ENCODE measurements around the gene RPL27. TPM values are rescaled to one million over a fixed set of nuclear protein-coding genes. Genes with fewer than 3 reads are reported as not detected.

The RPL27 gene
- total and polyA plus RNA-seq, 2 of the 8 experiments (the other 6 are each of a cell fraction or from before 2014, with no cell fraction given), result 1,415 to 3,779 TPM

DNA sequence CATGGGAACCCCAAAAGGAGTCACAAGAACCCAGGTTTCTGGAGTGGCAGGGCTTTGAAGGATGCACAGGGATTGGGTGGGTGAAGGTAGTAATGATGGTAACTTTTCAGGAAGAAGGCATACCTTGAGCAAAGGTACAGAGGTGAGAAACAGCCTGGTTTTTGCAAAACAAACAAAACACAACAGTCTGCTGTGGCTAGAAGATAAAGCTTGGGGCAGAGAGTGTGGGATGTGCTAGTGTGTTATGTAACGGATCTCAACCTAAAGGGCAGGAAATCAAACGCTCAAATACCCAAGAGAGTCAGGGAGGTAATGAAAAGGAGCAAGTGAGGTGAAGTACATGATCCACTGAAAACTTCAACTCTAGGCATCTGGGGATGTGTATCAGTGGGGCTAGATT is 23.0 kb upstream of the RPL27 start:
- no peak overlapping the region for H4K91ac ChIP-seq (replicated peaks; ENCODE audit: insufficient read length, low read length)
- ChIA-PET CTCF (ENCODE audit: partially characterized antibody) (interaction anchor here (0.6 to 4.7 kb wide), 3 partner anchors 10 to 22 kb away, joined by 3 to 20 read pairs (median 3); partner anchors contain the start of gene RPL27), POLR2A (ENCODE audit: partially characterized antibody) (interaction anchor here (0.8 kb wide), 2 partner anchors 22 to 61 kb away, joined by 3 read pairs; no protein-coding TSS in a partner anchor)
- H3K36me3 ChIP-seq (ENCODE audit: control insufficient read depth in 2 of 4, insufficient read depth in 4 of 4, low read length in 3 of 4), result no peaks in the 10 kb centered on the region
- H2AK5ac ChIP-seq (ENCODE audit: low read depth, low read length), result no peak overlapping the region
- no peaks in the 10 kb centered on the region for H3K27me3 ChIP-seq (replicated peaks in 1 of 4; ENCODE audit: control insufficient read depth in 3 of 4, extremely low read depth in 1 of 4, insufficient read depth in 3 of 4, low read length in 3 of 4)
- no peaks in the 10 kb centered on the region for H4K20me1 ChIP-seq (replicated peaks in 1 of 2; ENCODE audit: control insufficient read depth in 1 of 2, insufficient read depth in 2 of 2, low read length in 2 of 2)
- no peak overlapping the region for H2AFZ ChIP-seq (ENCODE audit: low read length)
- H3K23me2 ChIP-seq (ENCODE audit: low read depth, low read length), result peaks cover 4% of the 10 kb centered on the region
- peaks cover 0 to 3% of the 10 kb centered on the region in 2 experiments; a peak in 1 of 4 replicates for H3K9me3 ChIP-seq (ENCODE audit: insufficient read depth in 2 of 2, low read depth in 1 of 2, low read length in 1 of 2)
- H4K5ac ChIP-seq (ENCODE audit: insufficient read length, low read depth, low read length), result no peak overlapping the region
- 89% methylated on average over 2 of the region's 2 CpGs; no CpG with 5 or more reads in 1 of the 2 experiments for WGBS, 2 experiments (ENCODE audit: extremely low coverage in 1 of 2, insufficient coverage in 1 of 2, insufficient read length in 1 of 2, insufficient replicate concordance in 2 of 2, low coverage in 1 of 2, low lambda C conversion rate in 2 of 2, missing lambda C conversion rate in 1 of 2)
- no peak overlapping the region for H3K4ac ChIP-seq (replicated peaks; ENCODE audit: insufficient read length, low read depth, low read length)
- H2BK5ac ChIP-seq (ENCODE audit: low read depth, low read length), result no peak overlapping the region
- no peak overlapping the region for H3K23ac ChIP-seq (ENCODE audit: insufficient read length)
- H3K79me2 ChIP-seq (ENCODE audit: control insufficient read depth in 1 of 2, insufficient read depth in 2 of 2, low read length in 2 of 2), result no peaks in the 10 kb centered on the region
- no peak overlapping the region for H3K9ac ChIP-seq (replicated peaks in 1 of 4; ENCODE audit: extremely low read depth in 1 of 4, low read depth in 3 of 4, low read length in 3 of 4)
- no peak overlapping the region for H2BK15ac ChIP-seq (ENCODE audit: low read length)
- H3K4me3 ChIP-seq (ENCODE audit: extremely low read depth in 1 of 4, insufficient read depth in 2 of 4, low read depth in 3 of 4, low read length in 4 of 4), result no peak overlapping the region
- H2BK20ac ChIP-seq (ENCODE audit: low read length), result no peak overlapping the region
- H2BK120ac ChIP-seq (replicated peaks; ENCODE audit: low read depth, low read length), result no peak overlapping the region
- H3K4me1 ChIP-seq (replicated peaks in 1 of 4; ENCODE audit: control insufficient read depth in 3 of 4, insufficient read depth in 4 of 4, low read length in 3 of 4), result peaks cover 0 to 8% (median 3%) of the 10 kb centered on the region in 4 experiments; a peak in 4 of 7 replicates
- no peak for DNase-seq (ENCODE audit: low read depth in 1 of 2, low spot score in 2 of 2)
- H2BK12ac ChIP-seq (ENCODE audit: low read depth, low read length), result no peak overlapping the region
- no peak overlapping the region for H4K8ac ChIP-seq (ENCODE audit: extremely low read depth, insufficient read depth, low read length)
- FAIRE-seq, result no peak
- H3K18ac ChIP-seq (ENCODE audit: extremely low read depth, low read length), result no peak overlapping the region
- no peaks in the 10 kb centered on the region for H3K79me1 ChIP-seq (ENCODE audit: low read depth, low read length)
- H3K27ac ChIP-seq (ENCODE audit: low read depth, low read length), result no peak overlapping the region
- no peak overlapping the region for H3K14ac ChIP-seq (ENCODE audit: insufficient read length)
- no peak overlapping the region for H3K4me2 ChIP-seq (ENCODE audit: insufficient read depth in 1 of 2, low read depth in 2 of 2, low read length in 2 of 2)
- H3K56ac ChIP-seq (replicated peaks; ENCODE audit: insufficient read length, low read depth, low read length), result no peak overlapping the region
- TF ChIP-seq RBBP5 (IDR thresholded peaks at IDR 0.05; ENCODE audit: borderline replicate concordance, low read depth, low read length), result no peak
- no peak for TF ChIP-seq RNF2 (IDR thresholded peaks at IDR 0.05; ENCODE audit: borderline replicate concordance, low read depth, low read length, missing control alignments, poor library complexity, severe bottlenecking)
- no peak for TF ChIP-seq CEBPB (IDR thresholded peaks at IDR 0.05; ENCODE audit: low read depth, low read length)
- no peak for TF ChIP-seq RXRA (IDR thresholded peaks at IDR 0.05; ENCODE audit: insufficient read depth, low read depth, low read length)
- no peak for TF ChIP-seq GTF2F1 (IDR thresholded peaks at IDR 0.05; ENCODE audit: borderline replicate concordance, low read depth, low read length)
- TF ChIP-seq FOSL1 (IDR thresholded peaks at IDR 0.05; ENCODE audit: insufficient read depth, low read depth, low read length), result no peak
- no peak for TF ChIP-seq EZH2 (IDR thresholded peaks at IDR 0.05; ENCODE audit: low read depth, low read length, severe bottlenecking)
- TF ChIP-seq CHD2 (IDR thresholded peaks at IDR 0.05; ENCODE audit: low read length), result no peak
- TF ChIP-seq CTBP2 (IDR thresholded peaks at IDR 0.05; ENCODE audit: borderline replicate concordance, insufficient read depth, insufficient read length, low read length), result no peak
- no peak for TF ChIP-seq EP300 (IDR thresholded peaks at IDR 0.05; ENCODE audit: borderline replicate concordance in 1 of 2, low read depth in 2 of 2, low read length in 2 of 2)
- no peak for TF ChIP-seq SIX5 (IDR thresholded peaks at IDR 0.05; ENCODE audit: low read depth, low read length)
- TF ChIP-seq BRCA1 (IDR thresholded peaks at IDR 0.05; ENCODE audit: low read depth, low read length), result no peak
- no peak for TF ChIP-seq TBP (IDR thresholded peaks at IDR 0.05; ENCODE audit: low read depth, low read length)

Measured in H1 (cell line).